Stimulated activated CD8-positive, alpha-beta memory T cell treated with anti-CD3 and anti-CD28 coated beads, Interleukin-4, amount 100 ng/mL, for 24 hours (primary cell): Measurements from ENCODE around the gene TPD52L2.

Experiments used
- DNase-seq: peaks from one replicate; pipeline ENCODE4 v3.0.0-alpha.2; 2020; ENCODE audit warnings: low read depth

The TPD52L2 gene

DNA sequence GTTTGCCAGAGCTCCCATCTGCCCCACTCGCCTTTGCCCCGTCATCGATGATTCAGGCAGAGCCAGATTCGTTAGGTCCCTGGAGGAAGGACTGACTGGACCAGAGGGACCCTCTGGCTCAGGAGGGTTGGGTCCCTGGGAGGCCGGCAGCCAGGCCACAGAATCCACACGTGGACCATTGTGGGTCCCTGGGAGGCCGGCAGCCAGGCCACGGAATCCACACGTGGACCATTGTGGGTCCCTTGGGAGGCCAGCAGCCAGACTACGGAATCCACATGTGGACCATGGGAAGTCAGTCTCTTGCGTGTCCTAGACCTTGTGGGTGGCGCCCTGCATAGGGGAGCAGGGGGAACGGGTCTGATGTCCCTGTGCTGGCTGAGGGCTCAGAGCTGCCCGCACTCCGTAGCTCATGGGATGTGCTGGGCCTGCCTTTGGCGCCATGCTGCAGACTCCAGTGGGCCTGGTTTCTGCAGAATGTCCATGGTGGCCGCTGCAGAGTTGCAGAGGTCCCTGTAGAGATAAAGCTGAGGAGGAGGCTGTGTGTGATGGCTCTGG lies 67.6 kb downstream of the TPD52L2 start:
- DNase-seq, result no peak

- DNase-seq, result no peak
Measured at GRCh38 chr20:63933646-63934045, 68.6 kb downstream of the TPD52L2 start.

GRCh38 chr20:63934271-63935068 lies 69.4 kb downstream of the TPD52L2 start:
- DNase-seq, result no peak

GRCh38 chr20:63935447-63935846 lies 70.4 kb downstream of the TPD52L2 start:
- DNase-seq, result no peak

- DNase-seq, result no peak
Measured at GRCh38 chr20:63937596-63937995, 72.5 kb downstream of the TPD52L2 start.

GRCh38 chr20:63939061-63939935 lies 74.2 kb downstream of the TPD52L2 start:
- DNase-seq, result no peak

DNA sequence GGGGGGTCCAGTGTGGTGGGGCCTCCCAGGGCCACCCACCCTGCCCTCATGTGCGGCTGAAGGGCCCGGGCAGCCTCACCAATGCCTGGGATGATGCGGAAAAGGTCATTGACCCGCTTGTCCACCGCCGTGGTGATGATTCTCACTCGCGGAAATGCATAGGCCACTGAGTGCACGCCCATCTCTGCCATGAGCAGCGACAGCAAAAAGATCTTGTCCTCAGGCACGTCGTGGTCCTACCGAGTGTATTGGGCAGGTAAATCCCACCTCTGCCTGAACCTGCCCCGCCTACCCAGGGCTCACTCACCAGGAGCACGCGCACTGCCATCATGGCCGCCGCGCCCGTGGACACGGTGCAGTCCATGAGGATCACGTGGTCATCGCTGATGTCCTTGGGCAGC lies 75.0 kb downstream of the TPD52L2 start:
- no peak for DNase-seq

- DNase-seq, result no peak
Measured at GRCh38 chr20:63940472-63941266, 75.6 kb downstream of the TPD52L2 start.
